ENCODE data around the gene PARN. TPM values are rescaled to one million over a fixed set of nuclear protein-coding genes. Genes with fewer than 3 reads are reported as not detected.

PARN gene
- total RNA-seq, 2 experiments from 2014 or later, result 27.4 to 28.2 TPM

DNA sequence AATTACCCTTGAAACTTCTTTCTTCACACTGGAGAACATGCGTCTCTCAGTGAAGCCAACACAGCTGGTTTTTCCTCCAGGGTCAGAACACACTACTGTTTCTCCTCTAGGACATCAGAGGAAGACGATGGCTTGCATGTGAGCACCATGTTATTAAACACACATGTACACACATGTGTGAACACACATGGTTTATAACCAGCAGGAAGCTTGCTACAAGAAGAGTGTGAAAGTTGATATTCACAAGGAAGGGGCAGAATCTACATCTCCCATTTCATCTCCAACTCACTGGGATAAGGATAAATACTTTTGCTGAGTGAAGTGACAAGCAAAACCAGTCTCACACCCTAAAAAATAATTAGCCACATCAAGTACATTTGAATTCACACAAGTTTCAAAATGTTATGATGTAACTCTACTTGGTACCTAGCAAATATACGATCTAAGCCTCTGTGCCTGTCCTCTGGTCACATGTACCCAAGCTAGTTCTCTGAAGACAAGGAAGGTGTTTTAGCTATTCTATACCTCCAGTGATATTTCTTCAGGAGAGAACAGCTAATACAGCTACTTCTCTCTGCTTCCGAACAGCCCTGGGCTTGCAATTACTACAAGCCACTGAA is 127.7 kb downstream of the PARN start:
- H3K4me3 Mint-ChIP-seq, result no peak overlapping the region
- no peak overlapping the region for H3K27ac Mint-ChIP-seq
- CTCF ChIA-PET, result interaction anchor here (1.3 kb wide), 1 partner anchor 15 kb away, joined by 3 read pairs; no protein-coding TSS in a partner anchor
- POLR2A ChIA-PET, result no interaction called here
- peaks cover 5% of the 10 kb centered on the region for H3K4me1 Mint-ChIP-seq (ENCODE audit: low read depth)
- Histone ChIP-seq H3K27me3 (ENCODE audit: control insufficient read depth in 1 of 2, insufficient read depth in 2 of 2, low read length in 2 of 2) (no peaks in the 10 kb centered on the region), H3K4me3 (ENCODE audit: low read length) (no peak overlapping the region), H3K4me1 (ENCODE audit: insufficient read depth, low read length) (no peaks in the 10 kb centered on the region), H3K27ac (ENCODE audit: low read depth in 1 of 2, low read length in 2 of 2) (no peak overlapping the region), H3K9me3 (ENCODE audit: control insufficient read depth in 1 of 2, insufficient read depth in 1 of 2, low read length in 2 of 2) (no peaks in the 10 kb centered on the region), H3K36me3 (ENCODE audit: insufficient read depth, low read length) (no peaks in the 10 kb centered on the region)
- ATAC-seq (ENCODE audit: poor library complexity) (no peak), DNase-seq (no peak)
- H3K27me3 Mint-ChIP-seq, result no peaks in the 10 kb centered on the region
- H3K36me3 Mint-ChIP-seq (ENCODE audit: low read depth), result no peaks in the 10 kb centered on the region
- H3K9me3 Mint-ChIP-seq, result no peaks in the 10 kb centered on the region
- intact Hi-C loops (cut with DNase I, micrococcal nuclease), result no loop called here
- TF ChIP-seq, protein P1, sequence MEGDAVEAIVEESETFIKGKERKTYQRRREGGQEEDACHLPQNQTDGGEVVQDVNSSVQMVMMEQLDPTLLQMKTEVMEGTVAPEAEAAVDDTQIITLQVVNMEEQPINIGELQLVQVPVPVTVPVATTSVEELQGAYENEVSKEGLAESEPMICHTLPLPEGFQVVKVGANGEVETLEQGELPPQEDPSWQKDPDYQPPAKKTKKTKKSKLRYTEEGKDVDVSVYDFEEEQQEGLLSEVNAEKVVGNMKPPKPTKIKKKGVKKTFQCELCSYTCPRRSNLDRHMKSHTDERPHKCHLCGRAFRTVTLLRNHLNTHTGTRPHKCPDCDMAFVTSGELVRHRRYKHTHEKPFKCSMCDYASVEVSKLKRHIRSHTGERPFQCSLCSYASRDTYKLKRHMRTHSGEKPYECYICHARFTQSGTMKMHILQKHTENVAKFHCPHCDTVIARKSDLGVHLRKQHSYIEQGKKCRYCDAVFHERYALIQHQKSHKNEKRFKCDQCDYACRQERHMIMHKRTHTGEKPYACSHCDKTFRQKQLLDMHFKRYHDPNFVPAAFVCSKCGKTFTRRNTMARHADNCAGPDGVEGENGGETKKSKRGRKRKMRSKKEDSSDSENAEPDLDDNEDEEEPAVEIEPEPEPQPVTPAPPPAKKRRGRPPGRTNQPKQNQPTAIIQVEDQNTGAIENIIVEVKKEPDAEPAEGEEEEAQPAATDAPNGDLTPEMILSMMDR (IDR thresholded peaks at IDR 0.05), result no peak

DNA sequence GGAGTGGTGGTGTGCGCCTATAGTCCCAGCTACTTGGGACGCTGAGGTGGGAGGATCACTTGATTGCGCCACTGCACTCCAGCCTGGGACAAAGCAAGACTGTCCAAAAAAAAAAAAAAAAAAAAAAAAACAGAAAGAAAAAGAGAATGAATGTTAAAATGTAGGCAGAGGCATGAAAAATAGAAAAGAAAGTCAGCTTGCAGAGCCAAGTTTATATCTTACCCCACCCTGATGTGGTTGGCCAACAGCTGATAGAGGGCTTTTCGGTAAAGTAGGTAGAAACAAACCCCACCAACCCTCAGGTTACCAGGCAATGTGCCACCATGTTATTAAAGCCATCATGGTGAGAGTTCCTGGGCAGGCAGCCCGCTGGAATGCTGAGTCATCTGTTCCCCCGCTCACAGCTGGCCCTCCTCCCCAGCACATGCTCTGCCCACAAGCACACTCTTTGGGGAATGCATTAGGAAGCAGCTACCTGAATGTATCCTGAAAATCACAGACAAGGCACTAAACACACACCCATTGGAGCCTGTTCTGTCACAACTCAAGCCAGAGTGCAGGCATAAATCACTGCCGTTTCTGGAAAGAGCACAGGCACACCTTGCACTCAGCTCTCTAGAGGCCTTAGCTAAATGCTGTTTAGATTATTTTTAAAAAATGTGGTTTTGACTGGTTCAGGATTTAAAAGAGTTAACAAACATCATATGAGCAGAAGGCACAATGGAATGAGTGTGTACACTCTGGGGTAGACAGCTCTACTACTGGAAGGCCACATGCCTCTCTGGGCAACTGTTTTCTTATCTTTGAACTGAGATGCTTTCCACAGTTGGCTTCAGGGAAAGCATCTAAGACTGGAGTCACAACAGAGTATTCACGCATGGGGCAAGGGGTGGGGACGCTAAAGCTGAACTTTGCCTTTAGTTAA is 128.5 kb downstream of the PARN start:
- ATAC-seq (ENCODE audit: poor library complexity), result no peak
- no peaks in the 10 kb centered on the region for H3K9me3 ChIP-seq (ENCODE audit: control insufficient read depth in 1 of 2, insufficient read depth in 1 of 2, low read length in 2 of 2)
- no peaks in the 10 kb centered on the region for H3K9me3 Mint-ChIP-seq
- H3K4me3 Mint-ChIP-seq, result no peak overlapping the region
- no peak for DNase-seq
- TF ChIP-seq, protein P1 (IDR thresholded peaks at IDR 0.05), result no peak
- H3K27me3 ChIP-seq (ENCODE audit: control insufficient read depth in 1 of 2, insufficient read depth in 2 of 2, low read length in 2 of 2), result no peaks in the 10 kb centered on the region
- ChIA-PET POLR2A (interaction anchor here (1.3 kb wide), 1 partner anchor 193 kb away, joined by 3 read pairs; no protein-coding TSS in a partner anchor), CTCF (interaction anchor here (0.7 to 1.3 kb wide), 2 partner anchors 15 to 1017 kb away, joined by 3 read pairs; no protein-coding TSS in a partner anchor)
- no peaks in the 10 kb centered on the region for H3K36me3 Mint-ChIP-seq (ENCODE audit: low read depth)
- no peak overlapping the region for H3K27ac ChIP-seq (ENCODE audit: low read depth in 1 of 2, low read length in 2 of 2)
- H3K27ac Mint-ChIP-seq, result no peak overlapping the region
- H3K36me3 ChIP-seq (ENCODE audit: insufficient read depth, low read length), result no peaks in the 10 kb centered on the region
- H3K4me1 Mint-ChIP-seq (ENCODE audit: low read depth), result peaks cover 5% of the 10 kb centered on the region
- H3K27me3 Mint-ChIP-seq, result no peaks in the 10 kb centered on the region
- intact Hi-C loops (cut with DNase I, micrococcal nuclease), result no loop called here
- H3K4me3 ChIP-seq (ENCODE audit: low read length), result no peak overlapping the region
- H3K4me1 ChIP-seq (ENCODE audit: insufficient read depth, low read length), result no peaks in the 10 kb centered on the region

DNA sequence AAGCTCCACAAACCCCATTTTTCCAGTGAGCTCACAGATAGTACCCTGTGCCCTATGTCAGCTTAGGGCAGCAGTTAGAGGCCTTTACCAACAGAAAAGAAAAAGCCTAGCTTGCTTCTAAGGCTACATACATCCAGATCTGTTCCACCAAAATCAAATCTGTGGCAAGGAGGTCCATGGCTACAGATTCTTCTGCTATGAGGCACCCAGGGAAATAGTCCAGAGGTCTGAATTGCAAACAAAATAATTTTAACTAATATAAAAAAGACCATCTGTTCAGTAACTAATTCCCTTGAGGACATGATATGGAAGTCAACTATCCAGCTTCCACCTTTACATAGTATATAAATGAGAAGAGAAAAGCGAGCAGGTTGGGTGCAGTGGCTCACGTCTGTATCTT is 129.3 kb downstream of the PARN start:
- Mint-ChIP-seq H3K9me3 (no peaks in the 10 kb centered on the region), H3K27me3 (no peaks in the 10 kb centered on the region), H3K36me3 (ENCODE audit: low read depth) (no peaks in the 10 kb centered on the region), H3K4me1 (ENCODE audit: low read depth) (peaks cover 5% of the 10 kb centered on the region), H3K4me3 (no peak overlapping the region), H3K27ac (no peak overlapping the region)
- CTCF ChIA-PET, result no interaction called here
- ATAC-seq (ENCODE audit: poor library complexity) (no peak), DNase-seq (no peak)
- TF ChIP-seq, protein P1 (IDR thresholded peaks at IDR 0.05), result no peak
- H3K27me3 ChIP-seq (ENCODE audit: control insufficient read depth in 1 of 2, insufficient read depth in 2 of 2, low read length in 2 of 2), result no peaks in the 10 kb centered on the region
- no peaks in the 10 kb centered on the region for H3K4me1 ChIP-seq (ENCODE audit: insufficient read depth, low read length)
- H3K9me3 ChIP-seq (ENCODE audit: control insufficient read depth in 1 of 2, insufficient read depth in 1 of 2, low read length in 2 of 2), result no peaks in the 10 kb centered on the region
- H3K27ac ChIP-seq (ENCODE audit: low read depth in 1 of 2, low read length in 2 of 2), result no peak overlapping the region
- POLR2A ChIA-PET, result interaction anchor here (1.3 kb wide), 1 partner anchor 192 kb away, joined by 3 read pairs; no protein-coding TSS in a partner anchor
- no peak overlapping the region for H3K4me3 ChIP-seq (ENCODE audit: low read length)
- no peaks in the 10 kb centered on the region for H3K36me3 ChIP-seq (ENCODE audit: insufficient read depth, low read length)
- intact Hi-C loops (cut with DNase I, micrococcal nuclease), result no loop called here

Data from CD4-positive, alpha-beta T cell (primary cell).